Measurements from ENCODE around the gene ATP6AP1.

DNA sequence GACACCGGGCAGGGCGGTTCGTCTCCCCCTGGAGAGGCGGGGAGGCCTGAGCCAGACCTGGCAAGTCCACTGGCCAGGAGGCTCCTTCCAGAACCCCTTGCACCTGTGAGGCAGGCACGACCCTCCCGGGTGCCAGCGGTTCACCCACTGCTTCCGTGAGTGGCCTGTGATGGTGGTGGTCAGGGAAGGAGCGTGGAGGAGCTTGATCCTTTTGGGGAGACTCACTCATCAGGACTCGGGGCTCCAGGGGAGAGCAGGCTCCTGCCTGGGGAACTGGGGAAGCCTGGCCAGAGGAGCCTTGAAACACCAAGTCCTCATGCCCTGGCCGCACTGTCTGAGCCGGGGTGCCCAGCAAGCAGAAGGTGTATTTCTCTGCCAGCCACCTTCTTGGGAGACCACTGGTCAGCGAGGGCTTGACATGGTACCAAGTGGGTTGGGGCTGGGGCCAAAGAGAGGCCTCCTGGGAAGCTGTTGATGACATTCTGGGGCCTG, 16.3 kb downstream of the ATP6AP1 start:
- TF ChIP-seq, protein P1, sequence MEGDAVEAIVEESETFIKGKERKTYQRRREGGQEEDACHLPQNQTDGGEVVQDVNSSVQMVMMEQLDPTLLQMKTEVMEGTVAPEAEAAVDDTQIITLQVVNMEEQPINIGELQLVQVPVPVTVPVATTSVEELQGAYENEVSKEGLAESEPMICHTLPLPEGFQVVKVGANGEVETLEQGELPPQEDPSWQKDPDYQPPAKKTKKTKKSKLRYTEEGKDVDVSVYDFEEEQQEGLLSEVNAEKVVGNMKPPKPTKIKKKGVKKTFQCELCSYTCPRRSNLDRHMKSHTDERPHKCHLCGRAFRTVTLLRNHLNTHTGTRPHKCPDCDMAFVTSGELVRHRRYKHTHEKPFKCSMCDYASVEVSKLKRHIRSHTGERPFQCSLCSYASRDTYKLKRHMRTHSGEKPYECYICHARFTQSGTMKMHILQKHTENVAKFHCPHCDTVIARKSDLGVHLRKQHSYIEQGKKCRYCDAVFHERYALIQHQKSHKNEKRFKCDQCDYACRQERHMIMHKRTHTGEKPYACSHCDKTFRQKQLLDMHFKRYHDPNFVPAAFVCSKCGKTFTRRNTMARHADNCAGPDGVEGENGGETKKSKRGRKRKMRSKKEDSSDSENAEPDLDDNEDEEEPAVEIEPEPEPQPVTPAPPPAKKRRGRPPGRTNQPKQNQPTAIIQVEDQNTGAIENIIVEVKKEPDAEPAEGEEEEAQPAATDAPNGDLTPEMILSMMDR (IDR thresholded peaks at IDR 0.05), result no peak
- no peak for TF ChIP-seq ZFX (IDR thresholded peaks at IDR 0.05; ENCODE audit: borderline replicate concordance)
